ENCODE results near the gene SRSF1. TPM values are rescaled to one million over a fixed set of nuclear protein-coding genes. Genes with fewer than 3 reads are reported as not detected.
"Not testable (repeated sequence)": the region's sequence is repeated elsewhere in the genome, so short reads cannot be mapped to it uniquely, and the experiment has no call there.

The SRSF1 gene
- total RNA-seq, 1 experiment from 2014 or later, result 347 TPM

DNA sequence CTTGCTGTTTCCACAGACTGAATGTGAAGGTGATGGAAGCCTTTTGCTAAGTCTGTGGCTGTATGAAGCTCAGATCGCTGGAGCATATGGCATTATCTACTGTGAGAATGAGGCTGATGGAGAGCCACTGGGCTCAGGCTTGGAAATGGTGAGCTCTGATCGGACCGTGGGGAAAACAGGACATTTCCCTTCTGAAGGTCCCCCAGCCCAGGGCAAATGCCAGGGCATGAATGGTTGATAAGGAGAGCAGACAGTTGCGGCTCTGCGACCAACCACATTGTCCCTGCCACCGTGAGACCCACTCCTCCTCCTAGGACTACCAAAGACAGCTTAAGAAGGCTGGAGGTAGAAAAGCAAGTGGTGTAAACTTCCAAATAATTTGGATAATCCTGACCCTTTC is 47.1 kb downstream of the SRSF1 start:
- H3K4me1 ChIP-seq (ENCODE audit: low read length), result peaks cover 17% of the 10 kb centered on the region
- no peak overlapping the region for H3K27ac ChIP-seq (ENCODE audit: low read length)
- H3K9me3 ChIP-seq (ENCODE audit: low read length), result no peaks in the 10 kb centered on the region
- H3K9me2 ChIP-seq (replicated peaks; ENCODE audit: insufficient read depth, low read length), result no peaks in the 10 kb centered on the region
- 0 out of 2 replicates have a peak, but pooled peaks cover 3% of the 10 kb centered on the region for H3K27me3 ChIP-seq (ENCODE audit: low read length)
- peaks cover 12% of the 10 kb centered on the region; the same call in 1 of the 2 replicates for H4K20me1 ChIP-seq (ENCODE audit: insufficient read depth, low read depth, low read length)
- DNase-seq, result no peak
- H3K36me3 ChIP-seq (ENCODE audit: insufficient read depth, low read length), result no peaks in the 10 kb centered on the region
- H3K79me2 ChIP-seq (ENCODE audit: low read length), result no peaks in the 10 kb centered on the region
- H2AFZ ChIP-seq (ENCODE audit: low read length), result no peak overlapping the region
- no peak overlapping the region for H3K4me3 ChIP-seq (ENCODE audit: low read length)
- no peak overlapping the region for H3K4me2 ChIP-seq (ENCODE audit: low read depth, low read length, poor library complexity, severe bottlenecking)
- H3K9ac ChIP-seq (ENCODE audit: low read length), result no peak overlapping the region

DNA sequence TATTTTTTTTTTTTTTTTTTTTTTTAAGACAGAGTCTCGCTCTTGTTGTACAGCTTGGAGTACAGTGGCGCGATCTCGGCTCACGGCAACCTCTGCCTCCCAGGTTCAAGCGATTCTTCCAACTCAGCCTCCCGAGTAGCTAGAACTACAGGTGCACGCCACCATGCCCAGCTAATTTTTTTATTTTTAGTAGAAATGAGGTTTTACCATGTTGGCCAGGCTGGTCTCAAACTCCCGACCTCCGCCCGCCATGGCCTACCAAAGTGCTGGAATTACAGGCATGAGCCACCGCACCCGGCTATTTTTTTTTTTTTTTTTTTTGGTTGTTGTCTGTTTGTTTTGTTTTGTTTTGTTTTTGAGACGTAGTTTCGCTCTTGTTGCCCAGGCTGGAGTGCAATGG is 48.7 kb downstream of the SRSF1 start:
- not testable (repeated sequence) for H3K27me3 ChIP-seq (ENCODE audit: low read length)

DNA sequence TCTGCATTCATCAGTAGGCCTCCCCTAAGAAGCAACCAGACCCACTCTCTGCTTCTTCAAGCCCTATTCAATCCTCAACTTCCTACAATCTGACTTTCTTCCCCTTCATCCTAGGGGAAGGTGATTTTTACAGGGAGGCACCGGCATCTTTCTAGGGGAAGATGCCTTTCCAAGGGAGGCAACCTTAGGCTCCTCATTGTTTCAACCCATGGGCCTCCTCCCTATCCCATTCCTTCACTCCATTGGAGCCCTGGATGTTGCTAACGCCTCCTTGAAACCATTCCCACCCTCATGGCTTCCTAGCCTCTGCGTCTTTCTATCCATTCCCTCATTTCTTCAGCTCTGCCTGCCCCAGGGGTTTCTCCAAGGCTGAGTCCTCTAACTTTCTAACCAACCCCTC is 49.2 kb downstream of the SRSF1 start:
- H3K36me3 ChIP-seq (ENCODE audit: insufficient read depth, low read length), result no peaks in the 10 kb centered on the region
- H3K79me2 ChIP-seq (ENCODE audit: low read length), result no peaks in the 10 kb centered on the region
- 0 out of 2 replicates have a peak, but pooled peaks cover 3% of the 10 kb centered on the region for H3K27me3 ChIP-seq (ENCODE audit: low read length)

More for the DNA sequence above, 48.7 kb downstream of the SRSF1 start:
- not testable (repeated sequence) for H3K4me2 ChIP-seq (ENCODE audit: low read depth, low read length, poor library complexity, severe bottlenecking); H3K9ac ChIP-seq (ENCODE audit: low read length); H3K27ac ChIP-seq (ENCODE audit: low read length); H3K79me2 ChIP-seq (ENCODE audit: low read length); H3K4me3 ChIP-seq (ENCODE audit: low read length); H3K9me2 ChIP-seq (replicated peaks; ENCODE audit: insufficient read depth, low read length); H3K9me3 ChIP-seq (ENCODE audit: low read length); H3K36me3 ChIP-seq (ENCODE audit: insufficient read depth, low read length); H2AFZ ChIP-seq (ENCODE audit: low read length); DNase-seq
- H4K20me1 ChIP-seq (ENCODE audit: insufficient read depth, low read depth, low read length), result peaks cover 12% of the 10 kb centered on the region; the same call in 1 of the 2 replicates
- peaks cover 22% of the 10 kb centered on the region for H3K4me1 ChIP-seq (ENCODE audit: low read length)

DNA sequence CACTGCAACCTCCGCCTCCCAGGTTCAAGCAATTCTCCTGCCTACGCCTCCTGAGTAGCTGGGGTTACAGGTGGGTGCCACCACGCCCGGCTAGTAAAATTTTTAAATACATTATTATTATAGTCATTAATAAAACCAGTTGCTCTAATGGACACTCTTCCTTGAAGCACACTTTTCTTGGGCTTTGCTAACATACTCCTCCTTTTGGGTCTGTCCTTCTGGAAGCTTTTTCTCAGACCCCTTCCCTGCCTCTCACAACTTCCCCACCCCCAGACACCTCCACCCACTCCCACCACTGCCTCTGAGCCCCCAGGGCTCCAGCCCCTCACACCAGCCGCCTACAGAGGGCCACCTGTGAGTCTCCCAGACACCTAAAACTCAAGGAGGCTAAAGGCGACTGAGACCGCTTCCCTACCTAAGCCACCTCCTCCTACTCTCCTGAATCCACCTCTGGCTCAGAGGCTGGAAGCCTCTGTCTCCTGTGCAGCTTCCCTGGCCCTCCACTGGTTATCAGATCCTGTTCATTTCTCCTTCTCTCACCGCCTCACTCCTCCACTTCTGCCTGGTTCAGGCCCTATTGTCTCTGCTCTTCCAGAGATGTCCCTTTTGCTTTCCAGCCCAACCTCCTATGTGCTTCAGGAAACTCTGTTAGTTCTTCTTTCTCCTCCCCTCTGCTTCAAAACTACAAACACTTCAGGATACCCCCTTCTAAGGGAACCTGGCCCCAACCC is 49.8 kb downstream of the SRSF1 start:
- peaks cover 26% of the 10 kb centered on the region for H3K4me1 ChIP-seq (ENCODE audit: low read length)
- no peaks in the 10 kb centered on the region for H3K79me2 ChIP-seq (ENCODE audit: low read length)
- no peaks in the 10 kb centered on the region for H3K9me2 ChIP-seq (replicated peaks; ENCODE audit: insufficient read depth, low read length)
- no peak overlapping the region for H3K27ac ChIP-seq (ENCODE audit: low read length)
- H3K36me3 ChIP-seq (ENCODE audit: insufficient read depth, low read length), result no peaks in the 10 kb centered on the region
- H4K20me1 ChIP-seq (ENCODE audit: insufficient read depth, low read depth, low read length), result peaks cover 12% of the 10 kb centered on the region; the same call in 1 of the 2 replicates
- 0 out of 2 replicates have a peak, but pooled peaks cover 3% of the 10 kb centered on the region for H3K27me3 ChIP-seq (ENCODE audit: low read length)
- no peak overlapping the region for H3K4me2 ChIP-seq (ENCODE audit: low read depth, low read length, poor library complexity, severe bottlenecking)
- H2AFZ ChIP-seq (ENCODE audit: low read length), result no peak overlapping the region
- no peak overlapping the region for H3K4me3 ChIP-seq (ENCODE audit: low read length)
- no peaks in the 10 kb centered on the region for H3K9me3 ChIP-seq (ENCODE audit: low read length)
- DNase-seq, result no peak
- H3K9ac ChIP-seq (ENCODE audit: low read length), result no peak overlapping the region

More for the DNA sequence above, 49.2 kb downstream of the SRSF1 start:
- peaks cover 12% of the 10 kb centered on the region; the same call in 1 of the 2 replicates for H4K20me1 ChIP-seq (ENCODE audit: insufficient read depth, low read depth, low read length)
- no peak overlapping the region for H3K4me2 ChIP-seq (ENCODE audit: low read depth, low read length, poor library complexity, severe bottlenecking)
- no peak for DNase-seq
- peaks cover 22% of the 10 kb centered on the region for H3K4me1 ChIP-seq (ENCODE audit: low read length)
- no peaks in the 10 kb centered on the region for H3K9me3 ChIP-seq (ENCODE audit: low read length)
- H3K27ac ChIP-seq (ENCODE audit: low read length), result no peak overlapping the region
- no peak overlapping the region for H3K9ac ChIP-seq (ENCODE audit: low read length)
- H3K4me3 ChIP-seq (ENCODE audit: low read length), result no peak overlapping the region
- no peak overlapping the region for H2AFZ ChIP-seq (ENCODE audit: low read length)
- no peaks in the 10 kb centered on the region for H3K9me2 ChIP-seq (replicated peaks; ENCODE audit: insufficient read depth, low read length)

DNA sequence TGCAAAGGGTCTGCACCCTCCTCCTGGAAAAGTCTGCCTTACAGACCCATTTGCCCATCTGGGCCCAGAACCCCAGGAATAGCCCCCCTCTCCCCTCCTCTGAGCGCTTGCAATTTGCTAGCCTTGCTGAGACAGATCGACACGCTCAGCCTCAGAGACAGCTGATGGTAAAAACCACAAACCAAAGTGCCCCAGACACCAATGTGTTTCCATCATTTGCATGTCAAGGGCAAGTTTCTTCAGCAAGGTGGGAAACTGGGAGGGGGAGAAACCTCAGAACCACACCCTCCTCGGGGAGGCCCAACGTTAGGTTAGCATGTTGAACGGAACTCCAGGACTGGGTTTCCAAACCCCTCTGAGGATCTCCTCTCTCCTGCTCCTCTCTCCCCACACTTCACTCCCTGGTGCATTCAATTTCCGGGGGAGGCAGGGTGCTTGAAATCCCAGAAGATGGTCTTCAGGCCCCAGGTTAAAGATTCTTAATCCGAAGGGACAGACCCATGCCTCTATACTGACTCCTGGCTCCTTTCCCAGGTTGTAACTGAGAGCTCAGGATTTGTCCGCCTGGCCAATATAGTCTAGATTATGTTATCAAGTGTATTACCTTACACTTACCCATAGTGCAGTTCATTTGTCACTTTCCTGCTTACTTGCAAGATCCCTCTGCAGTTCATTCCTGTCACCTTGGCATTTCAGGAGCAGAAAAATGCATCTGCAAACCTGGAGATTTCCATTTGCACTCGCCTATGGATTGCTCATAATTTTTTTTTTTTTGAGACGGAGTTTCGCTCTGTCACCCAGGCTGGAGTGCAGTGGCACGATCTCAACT is 50.5 kb downstream of the SRSF1 start:
- Histone ChIP-seq H4K20me1 (ENCODE audit: insufficient read depth, low read depth, low read length) (peaks cover 12% of the 10 kb centered on the region; the same call in 1 of the 2 replicates), H3K9ac (ENCODE audit: low read length) (peak overlapping the region; percentile 56; the same call in 1 of the 2 replicates), H3K9me2 (replicated peaks; ENCODE audit: insufficient read depth, low read length) (no peaks in the 10 kb centered on the region), H3K27me3 (ENCODE audit: low read length) (0 out of 2 replicates have a peak, but pooled peaks cover 3% of the 10 kb centered on the region), H3K4me1 (ENCODE audit: low read length) (peaks cover 32% of the 10 kb centered on the region), H3K36me3 (ENCODE audit: insufficient read depth, low read length) (no peaks in the 10 kb centered on the region), H3K27ac (ENCODE audit: low read length) (no peak overlapping the region), H3K9me3 (ENCODE audit: low read length) (no peaks in the 10 kb centered on the region), H3K4me2 (ENCODE audit: low read depth, low read length, poor library complexity, severe bottlenecking) (peak overlapping the region; percentile 76), H2AFZ (ENCODE audit: low read length) (no peak overlapping the region), H3K79me2 (ENCODE audit: low read length) (no peaks in the 10 kb centered on the region), H3K4me3 (ENCODE audit: low read length) (peak overlapping the region; percentile 66)
- DNase-seq, result peak; percentile 79

DNA sequence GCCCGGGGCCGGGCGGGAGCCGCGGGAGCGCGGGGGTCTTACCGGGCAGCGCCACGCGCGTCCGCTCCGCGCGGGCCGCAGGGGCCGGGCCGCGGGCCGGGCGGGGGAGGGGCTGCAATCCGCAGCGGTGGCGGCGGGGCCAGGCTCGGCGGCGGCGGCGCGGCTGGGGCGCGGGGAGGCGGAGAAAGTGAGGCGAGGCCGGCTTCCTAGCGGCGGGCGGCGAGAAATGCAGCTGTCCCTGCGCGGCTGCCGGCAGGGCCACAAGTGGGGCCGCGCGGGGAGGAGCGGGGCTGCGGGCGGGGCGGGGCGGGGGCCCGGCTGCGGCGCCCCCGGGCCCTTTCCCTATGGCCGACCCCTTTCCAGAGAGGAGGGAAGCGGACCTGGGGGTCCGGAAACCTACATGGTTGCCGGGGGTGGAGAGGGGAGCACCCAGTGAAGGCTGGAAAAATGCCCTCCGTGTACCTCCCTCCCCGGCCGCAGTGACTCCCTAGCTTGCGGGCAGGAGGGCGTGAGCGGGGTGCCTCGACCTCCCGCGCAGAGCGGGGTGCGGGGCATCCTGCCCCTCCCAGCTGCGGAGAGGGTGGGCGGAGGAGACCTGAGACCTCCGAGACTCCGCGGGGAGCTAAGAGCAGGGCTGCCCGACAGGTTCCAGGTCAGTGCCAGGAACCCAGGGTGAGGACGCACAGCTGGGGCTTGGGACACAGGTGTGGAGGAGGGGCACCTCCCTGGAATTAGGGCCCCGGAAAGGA is 51.7 kb downstream of the SRSF1 start, which contains the start of gene CUEDC1:
Gene CUEDC1 (minus strand): TSS at position 230 of the 749 bp plus-strand sequence. CDS start 69,848 bp downstream, outside the sequence.
- Histone ChIP-seq H3K4me1 (ENCODE audit: low read length) (peaks cover 43% of the 10 kb centered on the region), H3K36me3 (ENCODE audit: insufficient read depth, low read length) (no peaks in the 10 kb centered on the region), H3K27ac (ENCODE audit: low read length) (no peak within 1 kb of the TSS), H2AFZ (ENCODE audit: low read length) (peak within 1 kb of the TSS; percentile 43; the same call in 1 of the 2 replicates), H3K9ac (ENCODE audit: low read length) (peak within 1 kb of the TSS; percentile 56), H3K4me3 (ENCODE audit: low read length) (peak within 1 kb of the TSS; percentile 66), H3K27me3 (ENCODE audit: low read length) (0 out of 2 replicates have a peak, but pooled peaks cover 3% of the 10 kb centered on the region), H3K4me2 (ENCODE audit: low read depth, low read length, poor library complexity, severe bottlenecking) (peak within 1 kb of the TSS; percentile 76), H3K79me2 (ENCODE audit: low read length) (no peaks in the 10 kb centered on the region), H3K9me2 (replicated peaks; ENCODE audit: insufficient read depth, low read length) (no peaks in the 10 kb centered on the region), H4K20me1 (ENCODE audit: insufficient read depth, low read depth, low read length) (peaks cover 12% of the 10 kb centered on the region; the same call in 1 of the 2 replicates), H3K9me3 (ENCODE audit: low read length) (no peaks in the 10 kb centered on the region)
- DNase-seq, result peak; percentile 80

DNA sequence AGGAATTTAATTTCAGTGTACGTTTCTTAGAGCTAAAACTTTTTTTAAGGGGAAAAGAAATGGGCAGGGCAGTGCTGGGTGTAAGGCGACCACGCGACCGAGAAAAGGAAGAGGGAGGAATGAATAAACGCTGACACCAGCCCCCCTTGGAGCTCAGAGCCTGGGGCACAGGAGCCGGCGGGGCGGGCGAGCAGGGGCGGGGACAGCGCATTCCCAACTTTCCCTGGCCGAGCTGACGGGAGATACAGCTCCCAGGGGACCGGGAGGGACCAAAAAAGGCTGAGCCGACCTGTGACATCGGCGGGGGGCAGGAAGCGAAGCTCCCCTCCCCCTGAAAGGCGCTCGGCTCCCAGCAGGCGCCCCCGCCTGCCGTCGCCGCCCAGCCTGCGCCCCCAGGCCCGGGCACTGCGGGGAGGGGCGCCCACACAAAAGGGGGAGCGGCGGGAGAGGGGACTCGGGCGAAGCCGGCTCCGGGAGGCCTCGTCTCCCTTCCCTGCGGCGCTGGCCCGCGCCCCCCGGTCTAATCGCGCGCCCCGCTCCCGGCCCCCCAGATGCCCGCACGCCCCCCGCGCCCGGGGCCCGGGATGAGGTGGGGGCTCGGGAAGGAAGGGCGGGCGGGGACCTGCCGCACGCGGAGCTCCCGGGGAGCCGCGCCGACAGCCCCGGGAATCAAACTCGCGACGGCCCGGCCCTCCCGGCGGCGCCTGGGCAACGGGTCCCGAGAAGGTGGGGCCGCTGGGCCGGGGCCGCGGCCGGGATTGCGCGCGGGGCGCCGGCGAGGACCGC is 52.5 kb downstream of the SRSF1 start:
- no peaks in the 10 kb centered on the region for H3K9me2 ChIP-seq (replicated peaks; ENCODE audit: insufficient read depth, low read length)
- H3K4me2 ChIP-seq (ENCODE audit: low read depth, low read length, poor library complexity, severe bottlenecking), result peak overlapping the region; percentile 57
- H3K9ac ChIP-seq (ENCODE audit: low read length), result peak overlapping the region; percentile 39; the same call in 1 of the 2 replicates
- H3K27ac ChIP-seq (ENCODE audit: low read length), result no peak overlapping the region
- no peak overlapping the region for H2AFZ ChIP-seq (ENCODE audit: low read length)
- no peaks in the 10 kb centered on the region for H3K9me3 ChIP-seq (ENCODE audit: low read length)
- H3K4me3 ChIP-seq (ENCODE audit: low read length), result peak overlapping the region; percentile 53
- H3K4me1 ChIP-seq (ENCODE audit: low read length), result peaks cover 49% of the 10 kb centered on the region
- no peaks in the 10 kb centered on the region for H3K36me3 ChIP-seq (ENCODE audit: insufficient read depth, low read length)
- no peaks in the 10 kb centered on the region for H3K79me2 ChIP-seq (ENCODE audit: low read length)
- 0 out of 2 replicates have a peak, but pooled peaks cover 3% of the 10 kb centered on the region for H3K27me3 ChIP-seq (ENCODE audit: low read length)
- H4K20me1 ChIP-seq (ENCODE audit: insufficient read depth, low read depth, low read length), result peaks cover 12% of the 10 kb centered on the region; the same call in 1 of the 2 replicates
- no peak for DNase-seq
